Esophagus mucosa (tissue), 1 donor: ENCODE measurements around the gene SEMA5A. TPM values are rescaled to one million over a fixed set of nuclear protein-coding genes. Genes with fewer than 3 reads are reported as not detected.
A peak's percentile ranks its signal among the peaks of the same experiment; 100 is the strongest.

ENCODE experiments used
- ATAC-seq: fragments of 200-7000 bp; cut with Tn5 transposase; one replicate; pipeline ENCODE4 v1.9.1; 2020
- total RNA-seq: library from RNA; stranded (reverse); gene quantifications from one replicate; pipeline ENCODE4 v1.2.4, GENCODE V29; 2023
- donor health status: DM: yes; HTN: yes; CAD: no.

Gene SEMA5A
- total RNA-seq, 1 donor from 2014 or later: 5.5 TPM

GRCh38 chr5:9394221-9394620 lies 151.7 kb downstream of the SEMA5A start:
- no peak for ATAC-seq

GRCh38 chr5:9392625-9393024 lies 153.2 kb downstream of the SEMA5A start:
- ATAC-seq: no peak

- no peak for ATAC-seq
Observed at GRCh38 chr5:9391080-9391479, 154.8 kb downstream of the SEMA5A start.

GRCh38 chr5:9390113-9390512 lies 155.8 kb downstream of the SEMA5A start:
- no peak for ATAC-seq

- ATAC-seq: no peak
Observed at GRCh38 chr5:9388941-9389674, 156.8 kb downstream of the SEMA5A start.

GRCh38 chr5:9387879-9388278 lies 158.0 kb downstream of the SEMA5A start:
- no peak for ATAC-seq

- no peak for ATAC-seq
Observed at GRCh38 chr5:9386945-9387344, 158.9 kb downstream of the SEMA5A start.

- ATAC-seq: no peak
Observed at GRCh38 chr5:9382522-9382921, 163.4 kb downstream of the SEMA5A start.

- no peak for ATAC-seq
Observed at GRCh38 chr5:9381464-9381863, 164.4 kb downstream of the SEMA5A start.

- ATAC-seq: peak; percentile 82
Observed at GRCh38 chr5:9380109-9380508, 165.8 kb downstream of the SEMA5A start.

GRCh38 chr5:9376363-9377117 lies 169.3 kb downstream of the SEMA5A start:
- ATAC-seq: peak; percentile 89

GRCh38 chr5:9375756-9376155 lies 170.1 kb downstream of the SEMA5A start:
- ATAC-seq: no peak

GRCh38 chr5:9374025-9374424 lies 171.8 kb downstream of the SEMA5A start:
- ATAC-seq: no peak

- ATAC-seq: no peak
Observed at GRCh38 chr5:9373571-9373970, 172.3 kb downstream of the SEMA5A start.

GRCh38 chr5:9370256-9370655 lies 175.6 kb downstream of the SEMA5A start:
- peak; percentile 88 for ATAC-seq

- ATAC-seq: no peak
Observed at GRCh38 chr5:9365512-9365911, 180.4 kb downstream of the SEMA5A start.

GRCh38 chr5:9363449-9363848 lies 182.4 kb downstream of the SEMA5A start:
- ATAC-seq: no peak

- no peak for ATAC-seq
Observed at GRCh38 chr5:9363026-9363425, 182.8 kb downstream of the SEMA5A start.

GRCh38 chr5:9362600-9362999 lies 183.3 kb downstream of the SEMA5A start:
- no peak for ATAC-seq

- ATAC-seq: peak; percentile 70
Observed at GRCh38 chr5:9361835-9362234, 184.0 kb downstream of the SEMA5A start.

GRCh38 chr5:9358961-9359685 lies 186.8 kb downstream of the SEMA5A start:
- ATAC-seq: no peak

GRCh38 chr5:9356351-9356825 lies 189.5 kb downstream of the SEMA5A start:
- ATAC-seq: no peak
